NCI-H345 (cell line): ENCODE measurements around the gene FEN1.

Experiments used
- DNase-seq: peaks from one replicate; lab custom pipeline; 2025; lab: John Stamatoyannopoulos, UW

Gene FEN1

GRCh38 chr11:61794579-61794978, 1.9 kb downstream of the FEN1 start:
- DNase-seq, result no peak

GRCh38 chr11:61795459-61795858, 2.7 kb downstream of the FEN1 start:
- no peak for DNase-seq

DNA sequence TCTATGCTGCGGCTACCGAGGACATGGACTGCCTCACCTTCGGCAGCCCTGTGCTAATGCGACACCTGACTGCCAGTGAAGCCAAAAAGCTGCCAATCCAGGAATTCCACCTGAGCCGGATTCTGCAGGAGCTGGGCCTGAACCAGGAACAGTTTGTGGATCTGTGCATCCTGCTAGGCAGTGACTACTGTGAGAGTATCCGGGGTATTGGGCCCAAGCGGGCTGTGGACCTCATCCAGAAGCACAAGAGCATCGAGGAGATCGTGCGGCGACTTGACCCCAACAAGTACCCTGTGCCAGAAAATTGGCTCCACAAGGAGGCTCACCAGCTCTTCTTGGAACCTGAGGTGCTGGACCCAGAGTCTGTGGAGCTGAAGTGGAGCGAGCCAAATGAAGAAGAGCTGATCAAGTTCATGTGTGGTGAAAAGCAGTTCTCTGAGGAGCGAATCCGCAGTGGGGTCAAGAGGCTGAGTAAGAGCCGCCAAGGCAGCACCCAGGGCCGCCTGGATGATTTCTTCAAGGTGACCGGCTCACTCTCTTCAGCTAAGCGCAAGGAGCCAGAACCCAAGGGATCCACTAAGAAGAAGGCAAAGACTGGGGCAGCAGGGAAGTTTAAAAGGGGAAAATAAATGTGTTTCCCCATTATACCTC, 3.3 kb downstream of the FEN1 start:
- DNase-seq, result no peak

GRCh38 chr11:61797263-61797944, 4.7 kb downstream of the FEN1 start:
- peak; percentile 69 for DNase-seq

DNA sequence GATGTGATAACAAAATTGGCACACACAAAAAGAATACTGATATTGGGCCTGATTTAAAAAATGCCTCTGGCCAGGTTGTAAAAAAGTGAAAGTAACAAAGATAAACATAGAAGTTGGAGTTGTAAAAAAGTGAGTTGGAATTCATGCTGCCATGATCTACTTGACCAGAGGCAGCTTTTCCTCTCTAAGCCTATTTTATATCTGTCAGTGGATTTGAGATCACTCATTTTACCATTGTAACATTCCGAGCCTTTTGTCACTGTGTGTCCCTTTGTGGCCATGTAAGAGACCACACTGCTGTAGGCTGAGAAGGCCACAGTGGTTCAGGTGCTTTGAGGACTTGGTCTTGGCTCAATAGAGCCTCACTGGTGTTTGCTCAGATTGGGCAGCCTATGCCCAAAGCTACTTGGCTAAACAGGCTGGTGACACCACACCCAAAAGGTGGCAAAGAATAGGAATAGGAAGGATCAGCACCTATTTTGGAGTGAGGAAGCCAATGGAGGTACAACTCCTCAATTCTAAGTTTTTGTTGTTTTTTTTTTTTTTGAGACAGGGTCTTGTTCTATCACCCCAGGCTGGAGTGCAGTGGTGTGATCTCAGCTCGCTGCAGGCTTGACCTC, 7.1 kb downstream of the FEN1 start:
- no peak for DNase-seq

DNA sequence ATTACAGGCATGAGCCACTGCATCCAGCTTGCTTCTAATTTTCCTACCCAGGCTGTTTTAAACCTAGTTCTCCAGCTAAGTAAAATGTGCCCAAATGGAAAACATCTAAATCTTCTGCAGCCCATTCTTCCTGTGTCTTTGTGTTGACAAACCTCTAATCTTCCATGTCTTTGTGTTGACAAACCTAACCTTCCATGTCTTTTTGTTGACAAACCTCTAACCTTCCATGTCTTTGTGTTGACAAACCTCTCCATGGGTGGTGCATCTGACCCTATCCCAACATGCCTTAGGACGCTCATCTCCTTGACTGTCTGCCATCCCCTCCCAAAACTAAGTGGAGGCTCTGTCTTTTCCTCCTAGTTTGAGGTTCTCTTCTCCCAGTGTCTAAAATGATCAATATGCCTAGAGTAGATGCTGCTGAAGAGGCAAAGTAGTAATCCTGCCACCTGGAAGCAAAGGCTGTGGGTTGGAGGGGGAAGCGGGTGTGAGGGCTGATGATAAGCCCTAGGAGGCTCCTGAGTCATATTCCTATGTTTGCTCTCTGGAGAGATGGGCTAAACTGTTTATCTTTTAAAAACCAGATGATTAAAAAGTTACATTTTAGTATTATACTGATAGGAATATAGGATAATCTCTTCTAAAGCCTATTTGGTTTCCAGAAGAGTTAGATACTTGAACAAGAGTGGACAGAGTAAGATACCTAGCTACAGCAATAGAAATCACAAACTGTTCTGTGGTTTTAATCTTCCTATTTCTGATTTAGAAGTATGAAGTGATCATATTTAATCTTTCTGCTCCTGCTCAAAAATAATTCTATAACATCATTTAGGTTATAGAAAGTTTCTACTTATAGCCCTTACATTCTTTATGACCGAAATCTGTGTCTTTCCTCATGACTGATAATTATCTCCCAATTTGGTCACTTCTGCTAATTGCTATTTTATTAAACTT, 7.9 kb downstream of the FEN1 start:
- no peak for DNase-seq

- DNase-seq, result no peak
Observed at GRCh38 chr11:61802605-61803004, 9.9 kb downstream of the FEN1 start.

DNA sequence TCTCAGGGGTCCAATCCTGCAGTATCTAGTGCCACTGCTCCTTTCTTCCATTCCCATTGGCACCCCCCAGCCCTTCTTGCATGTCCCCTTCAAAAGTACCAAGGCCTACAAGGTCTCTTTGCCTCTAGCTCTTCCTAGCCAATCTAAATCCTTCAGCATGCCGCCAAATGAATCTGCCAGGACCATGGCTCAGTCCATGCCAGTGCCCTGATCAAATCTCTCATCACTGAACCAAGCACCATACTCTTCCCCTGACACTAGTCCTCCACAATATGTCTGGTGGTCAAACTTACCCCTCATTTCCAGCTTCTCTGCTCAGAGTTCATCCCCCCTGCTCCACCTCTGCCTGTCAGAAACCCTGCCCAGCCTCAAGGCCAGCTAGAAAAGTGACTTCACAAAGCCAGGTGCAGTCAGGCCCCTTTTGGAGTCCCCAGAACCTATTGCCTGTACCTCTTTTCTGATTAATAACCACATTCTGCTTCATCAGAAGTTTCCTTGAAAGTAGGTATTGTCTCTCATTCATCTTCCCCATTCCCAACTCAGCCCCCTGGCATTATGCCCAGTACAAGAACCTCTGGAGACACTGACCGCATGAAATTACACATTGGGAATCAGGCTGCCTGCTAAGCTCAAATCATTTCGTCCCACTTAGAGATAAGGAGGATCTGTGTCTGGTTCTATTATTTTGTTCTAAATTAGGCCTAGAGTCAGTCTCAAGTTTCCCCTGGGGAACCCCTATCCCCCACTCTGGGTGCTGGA, 11.4 kb downstream of the FEN1 start:
- DNase-seq, result no peak

- DNase-seq, result no peak
Observed at GRCh38 chr11:61805146-61805545, 12.4 kb downstream of the FEN1 start.

DNA sequence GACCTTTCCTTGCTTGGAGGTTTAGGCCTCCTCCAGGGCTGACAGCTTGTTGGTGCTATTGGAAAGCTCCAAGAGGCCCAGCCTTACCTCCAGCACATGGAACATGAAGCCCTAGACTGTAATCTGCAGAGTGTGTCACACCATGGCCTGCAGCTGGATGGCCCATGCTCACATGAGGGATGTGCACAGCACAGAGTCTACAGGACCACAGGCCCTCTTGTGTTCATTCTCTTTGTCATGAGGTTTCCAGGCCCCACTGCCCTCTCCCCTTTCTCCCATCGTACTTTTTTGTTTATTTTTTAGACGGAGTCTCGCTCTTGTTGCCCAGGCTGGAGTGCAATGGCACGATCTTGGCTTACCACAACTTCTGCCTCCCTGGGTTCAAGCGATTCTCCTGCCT, 14.1 kb downstream of the FEN1 start:
- no peak for DNase-seq

DNA sequence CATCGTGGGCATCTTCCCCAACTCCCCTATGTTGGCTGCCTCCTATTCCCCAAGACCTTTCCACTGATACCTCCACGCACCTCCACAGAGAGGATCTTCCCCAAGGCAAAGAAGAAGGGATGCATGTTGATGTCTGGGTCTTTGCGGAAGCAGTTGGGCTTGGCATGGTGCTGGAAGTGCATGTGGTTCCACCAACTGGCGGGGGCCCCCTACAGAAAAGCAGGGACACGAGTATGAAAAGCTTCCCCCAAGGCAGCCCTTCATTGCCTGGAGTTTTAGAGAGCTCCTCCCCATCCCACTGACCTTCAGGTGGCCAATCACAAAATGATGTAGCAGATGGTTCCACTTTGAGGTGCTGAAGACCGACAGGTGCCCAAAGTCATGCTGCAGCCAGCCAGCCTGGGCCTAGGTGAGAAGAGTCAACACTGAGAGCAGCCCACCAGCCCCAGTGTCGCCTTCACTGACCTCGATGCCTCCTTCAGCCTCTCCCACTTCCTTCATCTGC, 18.0 kb downstream of the FEN1 start:
- no peak for DNase-seq

DNA sequence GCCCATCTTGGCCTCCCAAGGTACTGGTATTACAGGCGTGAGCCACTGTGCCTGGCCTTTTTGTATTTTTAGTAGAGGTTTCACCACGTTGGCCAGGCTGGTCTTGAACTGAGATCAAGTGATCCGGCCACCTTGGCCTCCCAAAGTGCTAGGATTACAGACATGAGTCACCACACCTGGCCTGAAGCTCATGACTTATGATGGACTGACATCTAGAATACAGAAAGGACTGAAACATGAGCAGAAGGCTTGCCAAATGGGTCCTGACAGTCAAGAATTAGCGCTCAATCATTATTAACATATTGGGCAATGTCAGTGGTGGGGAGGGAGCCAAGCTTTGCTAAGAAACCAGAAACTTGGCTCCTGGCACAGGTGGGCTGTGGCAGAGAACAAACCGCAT, 19.1 kb downstream of the FEN1 start:
- DNase-seq, result no peak

DNA sequence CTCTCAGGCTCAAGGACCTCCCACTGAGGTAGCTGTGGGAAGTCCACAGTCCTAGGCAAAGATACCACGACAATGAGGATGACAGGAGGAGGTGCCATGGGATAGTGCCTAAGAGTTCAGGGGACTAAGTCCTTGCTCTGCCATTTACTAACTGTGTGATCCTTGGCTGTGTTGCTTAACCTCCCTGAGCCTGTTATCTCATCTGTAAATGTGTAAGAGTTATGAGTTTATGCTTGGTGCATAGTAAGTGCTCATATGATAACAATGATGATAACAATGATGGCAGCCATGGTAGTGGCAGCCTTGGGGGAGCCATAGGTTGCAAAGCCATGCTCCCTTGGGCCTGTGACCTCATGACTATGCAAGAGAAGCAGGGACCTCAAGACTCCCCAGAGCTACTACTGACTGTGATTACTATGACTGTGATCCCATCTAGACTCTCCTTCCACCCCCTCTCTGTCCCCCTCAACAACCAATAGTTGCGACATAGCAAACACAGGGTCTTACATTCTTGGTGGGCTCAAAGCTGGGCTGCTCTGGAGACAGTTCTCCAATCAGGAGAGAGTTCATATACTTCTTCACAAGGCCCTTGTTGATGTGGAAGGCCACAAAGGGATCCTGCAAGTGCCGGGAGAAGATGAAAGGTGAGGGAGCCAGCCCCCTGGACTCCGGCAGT, 20.2 kb downstream of the FEN1 start:
- no peak for DNase-seq

GRCh38 chr11:61814247-61814957, 21.7 kb downstream of the FEN1 start:
- peak; percentile 71 for DNase-seq

GRCh38 chr11:61814958-61815789, 22.5 kb downstream of the FEN1 start:
- peak; percentile 94 for DNase-seq

- DNase-seq, result peak; percentile 64
Observed at GRCh38 chr11:61815790-61816735, 23.4 kb downstream of the FEN1 start.

- peak; percentile 98 for DNase-seq
Observed at GRCh38 chr11:61816736-61817455, 24.2 kb downstream of the FEN1 start, which contains the start of gene FADS1. FADS1 (minus strand) TSS chr11:61817003; CDS start chr11:61816929, 74 bp downstream.
